ENCODE results near the gene NUP62.

The NUP62 gene

GRCh38 chr19:49863254-49863934 lies 65.9 kb downstream of the NUP62 start:
- H3K27me3 ChIP-seq (ENCODE audit: insufficient read depth, low read depth) = no peaks in the 10 kb centered on the region
- peaks cover 18% of the 10 kb centered on the region for H3K4me1 ChIP-seq (ENCODE audit: low read depth, poor library complexity, severe bottlenecking)
- H3K4me3 ChIP-seq (IDR thresholded peaks at IDR 0.05; ENCODE audit: insufficient read depth, low read depth, low read length) = no peak overlapping the region
- no peak for TF ChIP-seq CTCF (conservative IDR thresholded peaks at IDR 0.05; ENCODE audit: low read depth, low read length)
- H3K36me3 ChIP-seq (ENCODE audit: insufficient read depth) = peaks cover 5% of the 10 kb centered on the region; the same call in 1 of the 2 replicates
- 0 out of 2 replicates have a peak, but pooled peaks cover 8% of the 10 kb centered on the region for H3K79me2 ChIP-seq (ENCODE audit: insufficient read depth, low read depth)
- H3K27ac ChIP-seq = no peak overlapping the region
- no peak overlapping the region for H3K9ac ChIP-seq
- no peak overlapping the region for H2AFZ ChIP-seq (ENCODE audit: low read depth)
- no peaks in the 10 kb centered on the region for H4K20me1 ChIP-seq (ENCODE audit: insufficient read depth)
- H3K4me2 ChIP-seq = no peak overlapping the region

- H3K4me3 ChIP-seq (IDR thresholded peaks at IDR 0.05; ENCODE audit: insufficient read depth, low read depth, low read length) = no peak overlapping the region
- H3K27me3 ChIP-seq (ENCODE audit: insufficient read depth, low read depth) = no peaks in the 10 kb centered on the region
- no peak overlapping the region for H3K9ac ChIP-seq
- H3K27ac ChIP-seq = no peak overlapping the region
- no peak for TF ChIP-seq CTCF (conservative IDR thresholded peaks at IDR 0.05; ENCODE audit: low read depth, low read length)
- peaks cover 10% of the 10 kb centered on the region for H3K4me1 ChIP-seq (ENCODE audit: low read depth, poor library complexity, severe bottlenecking)
- H3K36me3 ChIP-seq (ENCODE audit: insufficient read depth) = peaks cover 5% of the 10 kb centered on the region; the same call in 1 of the 2 replicates
- H3K79me2 ChIP-seq (ENCODE audit: insufficient read depth, low read depth) = 0 out of 2 replicates have a peak, but pooled peaks cover 8% of the 10 kb centered on the region
- H2AFZ ChIP-seq (ENCODE audit: low read depth) = no peak overlapping the region
- H3K4me2 ChIP-seq = no peak overlapping the region
- no peaks in the 10 kb centered on the region for H4K20me1 ChIP-seq (ENCODE audit: insufficient read depth)
These were observed 66.7 kb downstream of the NUP62 start for GRCh38 chr19:49862391-49863253.

- Histone ChIP-seq H3K9ac (no peak overlapping the region), H3K27me3 (ENCODE audit: insufficient read depth, low read depth) (no peaks in the 10 kb centered on the region), H2AFZ (ENCODE audit: low read depth) (no peak overlapping the region), H3K27ac (no peak overlapping the region), H3K36me3 (ENCODE audit: insufficient read depth) (peaks cover 5% of the 10 kb centered on the region; the same call in 1 of the 2 replicates), H3K79me2 (ENCODE audit: insufficient read depth, low read depth) (0 out of 2 replicates have a peak, but pooled peaks cover 8% of the 10 kb centered on the region), H3K4me3 (IDR thresholded peaks at IDR 0.05; ENCODE audit: insufficient read depth, low read depth, low read length) (no peak overlapping the region), H4K20me1 (ENCODE audit: insufficient read depth) (no peaks in the 10 kb centered on the region), H3K4me1 (ENCODE audit: low read depth, poor library complexity, severe bottlenecking) (peaks cover 9% of the 10 kb centered on the region), H3K4me2 (no peak overlapping the region)
- TF ChIP-seq CTCF (conservative IDR thresholded peaks at IDR 0.05; ENCODE audit: low read depth, low read length) = no peak
These were observed 67.5 kb downstream of the NUP62 start for GRCh38 chr19:49861541-49862378.

GRCh38 chr19:49861107-49861506 lies 68.2 kb downstream of the NUP62 start:
- H3K4me1 ChIP-seq (ENCODE audit: low read depth, poor library complexity, severe bottlenecking) = peaks cover 5% of the 10 kb centered on the region
- no peak for TF ChIP-seq CTCF (conservative IDR thresholded peaks at IDR 0.05; ENCODE audit: low read depth, low read length)
- no peaks in the 10 kb centered on the region for H4K20me1 ChIP-seq (ENCODE audit: insufficient read depth)
- H3K9ac ChIP-seq = no peak overlapping the region
- no peak overlapping the region for H3K4me2 ChIP-seq
- H3K27ac ChIP-seq = no peak overlapping the region
- H3K27me3 ChIP-seq (ENCODE audit: insufficient read depth, low read depth) = no peaks in the 10 kb centered on the region
- peaks cover 5% of the 10 kb centered on the region; the same call in 1 of the 2 replicates for H3K36me3 ChIP-seq (ENCODE audit: insufficient read depth)
- no peak overlapping the region for H3K4me3 ChIP-seq (IDR thresholded peaks at IDR 0.05; ENCODE audit: insufficient read depth, low read depth, low read length)
- H2AFZ ChIP-seq (ENCODE audit: low read depth) = no peak overlapping the region
- H3K79me2 ChIP-seq (ENCODE audit: insufficient read depth, low read depth) = 0 out of 2 replicates have a peak, but pooled peaks cover 4% of the 10 kb centered on the region

All from KMS-11 (cell line).